IPS DF 4.7 (cell line): Measurements from ENCODE around the gene PLSCR5.
A peak's percentile ranks its signal among the peaks of the same experiment; 100 is the strongest.

ENCODE experiments used
- DNase-seq: peaks from one replicate; pipeline ENCODE4 v3.0.0-alpha.2; 2013; ENCODE audit warnings: low spot score; ENCODE audit errors: extremely low read depth

PLSCR5 gene

GRCh38 chr3:146544002-146544928, 60.9 kb downstream of the PLSCR5 start, which contains the start of gene PLSCR1:
Gene PLSCR1, minus strand, starts transcription at chr3:146544607. Its CDS starts 8,055 bp downstream, at chr3:146536552.
- peak; percentile 80 for DNase-seq

DNA sequence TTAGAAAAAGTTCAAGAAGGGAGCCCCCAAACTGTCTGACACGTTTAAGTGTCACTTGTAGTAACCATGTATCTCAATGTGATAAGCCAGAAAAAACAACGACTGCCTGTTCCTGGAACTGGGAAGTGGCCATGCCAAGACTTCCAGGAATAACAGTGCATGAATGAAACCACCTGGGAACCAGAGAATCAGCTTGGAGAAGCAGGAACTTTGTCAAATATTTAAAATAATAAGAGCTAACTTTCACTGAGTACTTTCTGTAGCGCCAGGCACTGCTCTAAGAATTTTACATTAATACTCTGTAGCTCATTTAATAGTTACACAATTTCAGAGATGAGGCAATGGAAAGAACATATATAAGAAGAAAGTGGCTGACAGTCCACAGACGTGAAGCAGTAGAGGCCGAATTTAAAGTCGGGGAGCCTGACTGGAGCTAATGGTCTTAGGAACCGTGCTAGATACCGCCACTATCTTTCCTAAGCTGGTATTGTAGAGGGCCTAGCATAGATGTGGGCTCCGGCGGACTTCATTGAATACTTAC, 61.6 kb downstream of the PLSCR5 start:
- no peak for DNase-seq

- DNase-seq: no peak
These were observed 62.2 kb downstream of the PLSCR5 start for GRCh38 chr3:146542978-146543377.

GRCh38 chr3:146542179-146542578, 63.0 kb downstream of the PLSCR5 start:
- no peak for DNase-seq

GRCh38 chr3:146540978-146541377, 64.2 kb downstream of the PLSCR5 start:
- DNase-seq: no peak

DNA sequence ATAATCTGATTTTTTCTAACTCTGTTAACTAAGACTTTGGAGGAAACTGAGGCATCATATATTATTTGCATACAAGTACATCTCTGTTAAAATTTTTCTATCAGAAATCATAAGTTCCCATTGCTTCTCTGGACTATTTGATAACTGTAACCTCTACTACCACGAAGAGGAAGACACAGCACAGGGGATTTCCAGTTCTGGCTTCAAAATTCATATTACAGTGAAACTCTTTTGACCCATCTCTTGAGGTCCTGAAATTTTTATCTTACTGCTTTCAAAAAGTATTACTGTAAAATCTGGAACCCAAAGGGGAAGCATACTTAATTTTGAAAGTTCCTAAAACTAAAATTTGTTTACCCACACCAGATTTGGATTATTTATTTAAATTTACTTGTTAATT, 64.9 kb downstream of the PLSCR5 start:
- no peak for DNase-seq

GRCh38 chr3:146539315-146539714, 65.8 kb downstream of the PLSCR5 start:
- no peak for DNase-seq

DNA sequence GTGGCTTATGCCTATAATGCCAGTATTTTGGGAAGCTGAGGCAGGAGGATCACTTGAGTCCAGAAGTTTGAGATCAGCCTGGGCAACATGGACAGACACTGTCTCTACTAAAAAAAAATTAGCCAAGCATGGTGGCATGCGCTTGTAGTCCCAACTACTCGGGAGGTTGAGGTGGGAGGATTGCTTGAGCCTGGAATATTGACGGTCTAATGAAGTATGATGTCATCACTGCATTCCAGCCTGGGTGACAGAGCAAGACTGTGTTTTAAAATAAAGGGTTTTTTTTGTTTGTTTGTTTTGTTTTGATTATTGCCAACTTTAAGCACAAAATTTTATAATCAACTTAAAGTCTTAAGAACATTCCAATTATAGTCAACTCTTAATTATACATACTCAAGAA, 67.5 kb downstream of the PLSCR5 start:
- DNase-seq: no peak

GRCh38 chr3:146536681-146537080, 68.5 kb downstream of the PLSCR5 start:
- DNase-seq: no peak
